ENCODE data around the gene GUCY1A2.

GUCY1A2 gene

DNA sequence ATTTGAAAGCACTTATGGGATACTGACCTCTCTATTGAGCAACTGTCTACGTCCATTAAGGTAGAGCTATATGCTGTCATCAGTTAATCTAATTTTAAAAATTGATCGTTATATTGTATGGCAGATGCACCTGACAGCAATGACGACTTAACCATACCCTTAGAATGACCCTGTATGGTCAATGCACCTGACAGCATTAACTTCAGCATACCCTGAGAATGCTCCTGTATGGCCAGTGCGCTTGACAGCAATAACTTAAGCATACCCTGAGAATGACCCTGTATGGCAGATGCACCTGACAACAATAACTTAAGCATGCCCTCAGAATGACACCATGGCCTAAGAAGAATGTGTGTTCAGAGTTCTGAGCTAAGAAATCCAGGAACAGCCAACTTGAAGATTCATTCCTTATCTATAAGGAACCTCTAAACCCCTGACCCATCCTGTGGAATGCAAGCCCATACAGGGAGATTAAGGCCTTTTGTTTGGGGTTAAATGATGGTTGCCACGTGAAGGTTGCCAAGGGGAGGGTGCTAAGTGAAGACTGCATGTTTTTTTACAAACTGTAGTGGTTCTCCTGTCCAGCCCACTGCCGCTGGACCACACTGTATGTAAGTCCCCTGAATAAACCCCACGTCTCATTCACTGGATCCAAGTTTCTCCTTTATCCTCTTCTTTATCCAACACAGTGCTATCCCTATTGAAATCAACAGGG lies 138.3 kb downstream of the GUCY1A2 start:
- no peaks in the 10 kb centered on the region for H3K9me3 ChIP-seq (ENCODE audit: control insufficient read depth, insufficient read depth, low read length)
- no peak overlapping the region for H3K27ac ChIP-seq (ENCODE audit: low read depth, low read length)
- H3K4me3 ChIP-seq (ENCODE audit: low read depth, low read length) = no peak overlapping the region
- no peaks in the 10 kb centered on the region for H3K36me3 ChIP-seq (ENCODE audit: control insufficient read depth, insufficient read depth, low read length)
- no peaks in the 10 kb centered on the region for H3K27me3 ChIP-seq (ENCODE audit: control insufficient read depth, insufficient read depth, low read length)
- peaks cover 4% of the 10 kb centered on the region for H3K4me1 ChIP-seq (ENCODE audit: control insufficient read depth, insufficient read depth, low read length)
- H3K9ac ChIP-seq (ENCODE audit: low read depth, low read length) = no peak overlapping the region

DNA sequence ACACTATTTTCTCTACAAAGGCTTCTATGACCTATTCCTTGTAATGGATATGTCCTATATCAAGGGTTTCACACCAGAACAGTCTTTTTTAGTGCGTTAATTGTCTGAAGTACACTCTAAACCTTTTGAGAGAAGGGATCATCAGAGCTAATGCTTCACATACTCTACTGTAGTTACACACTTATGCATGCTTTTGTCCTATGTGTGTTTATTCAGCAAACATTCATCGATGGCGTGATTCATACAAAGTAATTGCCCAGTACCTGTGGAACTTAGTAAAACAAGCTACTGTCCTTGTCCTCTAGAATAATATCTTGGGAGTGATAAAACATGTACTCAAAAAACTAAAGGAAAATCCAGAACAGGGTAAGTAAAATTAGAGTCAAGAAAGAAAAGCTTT lies 139.2 kb downstream of the GUCY1A2 start:
- H3K9ac ChIP-seq (ENCODE audit: low read depth, low read length) = no peak overlapping the region
- H3K4me1 ChIP-seq (ENCODE audit: control insufficient read depth, insufficient read depth, low read length) = peaks cover 4% of the 10 kb centered on the region
- no peaks in the 10 kb centered on the region for H3K36me3 ChIP-seq (ENCODE audit: control insufficient read depth, insufficient read depth, low read length)
- no peak overlapping the region for H3K4me3 ChIP-seq (ENCODE audit: low read depth, low read length)
- no peak overlapping the region for H3K27ac ChIP-seq (ENCODE audit: low read depth, low read length)
- no peaks in the 10 kb centered on the region for H3K9me3 ChIP-seq (ENCODE audit: control insufficient read depth, insufficient read depth, low read length)
- H3K27me3 ChIP-seq (ENCODE audit: control insufficient read depth, insufficient read depth, low read length) = no peaks in the 10 kb centered on the region

DNA sequence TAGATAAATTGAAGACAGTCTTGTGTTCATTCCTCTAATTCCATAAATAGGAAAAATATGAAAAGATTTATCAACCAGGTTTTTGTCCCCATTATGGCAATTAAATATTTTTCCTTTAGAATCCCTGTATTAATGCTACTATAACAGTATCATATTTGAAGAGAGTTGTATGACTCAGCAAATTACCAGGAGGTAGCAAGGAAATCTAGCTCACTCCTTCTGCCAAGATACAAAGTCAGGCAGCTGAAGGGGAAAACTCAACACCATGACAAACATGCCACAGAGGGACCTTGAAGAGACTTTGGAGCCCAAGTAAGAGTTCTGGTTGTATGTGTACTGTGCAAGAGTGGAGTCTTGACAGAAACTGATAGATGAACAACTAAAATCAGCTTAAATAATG lies 143.3 kb downstream of the GUCY1A2 start:
- Histone ChIP-seq H3K36me3 (ENCODE audit: control insufficient read depth, insufficient read depth, low read length) (no peaks in the 10 kb centered on the region), H3K4me1 (ENCODE audit: control insufficient read depth, insufficient read depth, low read length) (no peaks in the 10 kb centered on the region), H3K9me3 (ENCODE audit: control insufficient read depth, insufficient read depth, low read length) (no peaks in the 10 kb centered on the region), H3K9ac (ENCODE audit: low read depth, low read length) (no peak overlapping the region), H3K27ac (ENCODE audit: low read depth, low read length) (no peak overlapping the region), H3K4me3 (ENCODE audit: low read depth, low read length) (no peak overlapping the region), H3K27me3 (ENCODE audit: control insufficient read depth, insufficient read depth, low read length) (no peaks in the 10 kb centered on the region)

GRCh38 chr11:106872246-106872645 lies 146.0 kb downstream of the GUCY1A2 start:
- no peak overlapping the region for H3K9ac ChIP-seq (ENCODE audit: low read depth, low read length)
- H3K27ac ChIP-seq (ENCODE audit: low read depth, low read length) = no peak overlapping the region
- no peaks in the 10 kb centered on the region for H3K9me3 ChIP-seq (ENCODE audit: control insufficient read depth, insufficient read depth, low read length)
- H3K27me3 ChIP-seq (ENCODE audit: control insufficient read depth, insufficient read depth, low read length) = no peaks in the 10 kb centered on the region
- H3K36me3 ChIP-seq (ENCODE audit: control insufficient read depth, insufficient read depth, low read length) = no peaks in the 10 kb centered on the region
- H3K4me1 ChIP-seq (ENCODE audit: control insufficient read depth, insufficient read depth, low read length) = no peaks in the 10 kb centered on the region
- H3K4me3 ChIP-seq (ENCODE audit: low read depth, low read length) = no peak overlapping the region

- no peak overlapping the region for H3K4me3 ChIP-seq (ENCODE audit: low read depth, low read length)
- no peaks in the 10 kb centered on the region for H3K9me3 ChIP-seq (ENCODE audit: control insufficient read depth, insufficient read depth, low read length)
- H3K9ac ChIP-seq (ENCODE audit: low read depth, low read length) = no peak overlapping the region
- no peak overlapping the region for H3K27ac ChIP-seq (ENCODE audit: low read depth, low read length)
- H3K27me3 ChIP-seq (ENCODE audit: control insufficient read depth, insufficient read depth, low read length) = no peaks in the 10 kb centered on the region
- no peaks in the 10 kb centered on the region for H3K36me3 ChIP-seq (ENCODE audit: control insufficient read depth, insufficient read depth, low read length)
- no peaks in the 10 kb centered on the region for H3K4me1 ChIP-seq (ENCODE audit: control insufficient read depth, insufficient read depth, low read length)
These were observed 160.1 kb downstream of the GUCY1A2 start for GRCh38 chr11:106858200-106858599.

GRCh38 chr11:106856566-106856965 lies 161.7 kb downstream of the GUCY1A2 start:
- no peaks in the 10 kb centered on the region for H3K27me3 ChIP-seq (ENCODE audit: control insufficient read depth, insufficient read depth, low read length)
- H3K36me3 ChIP-seq (ENCODE audit: control insufficient read depth, insufficient read depth, low read length) = no peaks in the 10 kb centered on the region
- no peak overlapping the region for H3K27ac ChIP-seq (ENCODE audit: low read depth, low read length)

DNA sequence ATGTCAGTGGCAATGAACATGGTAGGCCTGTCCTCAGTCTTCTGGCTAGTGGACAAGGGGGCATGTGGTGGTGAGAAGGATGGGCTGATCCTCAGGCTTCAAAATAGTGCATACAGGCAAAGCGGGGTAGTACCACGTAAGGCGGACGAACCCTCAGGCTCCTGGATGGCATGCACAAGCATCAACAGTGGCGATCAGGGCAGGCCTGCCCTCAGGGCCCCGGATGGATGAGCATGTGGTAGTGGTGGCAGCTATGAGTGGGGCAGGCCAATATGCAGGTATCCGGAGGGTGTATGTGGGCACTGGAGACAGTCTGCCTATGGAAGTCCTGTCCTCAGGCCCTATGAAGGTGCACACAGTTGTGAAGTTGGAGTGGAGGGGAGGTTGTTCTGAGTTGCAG lies 163.8 kb downstream of the GUCY1A2 start:
- H3K4me3 ChIP-seq (ENCODE audit: low read depth, low read length) = no peak overlapping the region
- no peaks in the 10 kb centered on the region for H3K9me3 ChIP-seq (ENCODE audit: control insufficient read depth, insufficient read depth, low read length)
- no peaks in the 10 kb centered on the region for H3K36me3 ChIP-seq (ENCODE audit: control insufficient read depth, insufficient read depth, low read length)
- no peak overlapping the region for H3K9ac ChIP-seq (ENCODE audit: low read depth, low read length)
- H3K27ac ChIP-seq (ENCODE audit: low read depth, low read length) = no peak overlapping the region
- H3K27me3 ChIP-seq (ENCODE audit: control insufficient read depth, insufficient read depth, low read length) = no peaks in the 10 kb centered on the region
- no peaks in the 10 kb centered on the region for H3K4me1 ChIP-seq (ENCODE audit: control insufficient read depth, insufficient read depth, low read length)

More at GRCh38 chr11:106856566-106856965, 161.7 kb downstream of the GUCY1A2 start:
- no peak overlapping the region for H3K4me3 ChIP-seq (ENCODE audit: low read depth, low read length)
- no peaks in the 10 kb centered on the region for H3K4me1 ChIP-seq (ENCODE audit: control insufficient read depth, insufficient read depth, low read length)
- H3K9ac ChIP-seq (ENCODE audit: low read depth, low read length) = no peak overlapping the region
- no peaks in the 10 kb centered on the region for H3K9me3 ChIP-seq (ENCODE audit: control insufficient read depth, insufficient read depth, low read length)

- Histone ChIP-seq H3K4me3 (ENCODE audit: low read depth, low read length) (no peak overlapping the region), H3K36me3 (ENCODE audit: control insufficient read depth, insufficient read depth, low read length) (no peaks in the 10 kb centered on the region), H3K9ac (ENCODE audit: low read depth, low read length) (no peak overlapping the region), H3K27me3 (ENCODE audit: control insufficient read depth, insufficient read depth, low read length) (no peaks in the 10 kb centered on the region), H3K9me3 (ENCODE audit: control insufficient read depth, insufficient read depth, low read length) (no peaks in the 10 kb centered on the region), H3K4me1 (ENCODE audit: control insufficient read depth, insufficient read depth, low read length) (no peaks in the 10 kb centered on the region), H3K27ac (ENCODE audit: low read depth, low read length) (no peak overlapping the region)
These were observed 164.3 kb downstream of the GUCY1A2 start for GRCh38 chr11:106853850-106854401.

- H3K4me3 ChIP-seq (ENCODE audit: low read depth, low read length) = no peak overlapping the region
- no peak overlapping the region for H3K9ac ChIP-seq (ENCODE audit: low read depth, low read length)
- H3K36me3 ChIP-seq (ENCODE audit: control insufficient read depth, insufficient read depth, low read length) = no peaks in the 10 kb centered on the region
- no peak overlapping the region for H3K27ac ChIP-seq (ENCODE audit: low read depth, low read length)
- no peaks in the 10 kb centered on the region for H3K9me3 ChIP-seq (ENCODE audit: control insufficient read depth, insufficient read depth, low read length)
- H3K27me3 ChIP-seq (ENCODE audit: control insufficient read depth, insufficient read depth, low read length) = no peaks in the 10 kb centered on the region
- no peaks in the 10 kb centered on the region for H3K4me1 ChIP-seq (ENCODE audit: control insufficient read depth, insufficient read depth, low read length)
These were observed 165.5 kb downstream of the GUCY1A2 start for GRCh38 chr11:106852779-106853178.

- Histone ChIP-seq H3K27me3 (ENCODE audit: control insufficient read depth, insufficient read depth, low read length) (peaks cover 3% of the 10 kb centered on the region; the same call in 1 of the 2 replicates), H3K27ac (ENCODE audit: low read depth, low read length) (no peak overlapping the region), H3K9me3 (ENCODE audit: control insufficient read depth, insufficient read depth, low read length) (no peaks in the 10 kb centered on the region), H3K36me3 (ENCODE audit: control insufficient read depth, insufficient read depth, low read length) (no peaks in the 10 kb centered on the region), H3K4me1 (ENCODE audit: control insufficient read depth, insufficient read depth, low read length) (no peaks in the 10 kb centered on the region), H3K4me3 (ENCODE audit: low read depth, low read length) (no peak overlapping the region), H3K9ac (ENCODE audit: low read depth, low read length) (no peak overlapping the region)
These were observed 169.8 kb downstream of the GUCY1A2 start for GRCh38 chr11:106848526-106848925.

GRCh38 chr11:106842134-106842533 lies 176.1 kb downstream of the GUCY1A2 start:
- Histone ChIP-seq H3K27me3 (ENCODE audit: control insufficient read depth, insufficient read depth, low read length) (peaks cover 19% of the 10 kb centered on the region), H3K36me3 (ENCODE audit: control insufficient read depth, insufficient read depth, low read length) (no peaks in the 10 kb centered on the region), H3K9ac (ENCODE audit: low read depth, low read length) (no peak overlapping the region), H3K9me3 (ENCODE audit: control insufficient read depth, insufficient read depth, low read length) (no peaks in the 10 kb centered on the region), H3K4me3 (ENCODE audit: low read depth, low read length) (no peak overlapping the region), H3K4me1 (ENCODE audit: control insufficient read depth, insufficient read depth, low read length) (peaks cover 9% of the 10 kb centered on the region; the same call in 1 of the 2 replicates), H3K27ac (ENCODE audit: low read depth, low read length) (no peak overlapping the region)

Data from HUES48 (cell line).